SK-MEL-5 (cell line): Measurements from ENCODE around the gene HMSD. TPM values are rescaled to one million over a fixed set of nuclear protein-coding genes. Genes with fewer than 3 reads are reported as not detected.
A peak's percentile ranks its signal among the peaks of the same experiment; 100 is the strongest.
"Not testable (repeated sequence)": the region's sequence is repeated elsewhere in the genome, so short reads cannot be mapped to it uniquely, and the experiment has no call there.

Experiments
- DNase-seq: peaks from one replicate; pipeline ENCODE4 v3.0.0-alpha.2; 2016; ENCODE audit warnings: low read depth, low spot score
- in situ Hi-C: cut with HindIII; loops from 2 replicates; pipeline ENCODE4 v1.10.0; 2016; ENCODE audit warnings: low sequenced_read_pairs, high pct_unique_total_duplicates, low pct_unique_long_range_greater_than_20kb
- polyA plus RNA-seq, 2 experiments: library from polyadenylated mRNA; depleted of rRNA; stranded (reverse); fragments of >200 nt; gene quantifications; 2 replicates each; pipeline ENCODE4 v1.2.3, GENCODE V29; 2015
- total RNA-seq: library from RNA; depleted of rRNA; stranded (reverse); fragments of >200 nt; shearing (Covaris generic); gene quantifications from 2 replicates; pipeline ENCODE4 v1.2.3, GENCODE V29; 2014; rRNA removed

The HMSD gene, protein sequence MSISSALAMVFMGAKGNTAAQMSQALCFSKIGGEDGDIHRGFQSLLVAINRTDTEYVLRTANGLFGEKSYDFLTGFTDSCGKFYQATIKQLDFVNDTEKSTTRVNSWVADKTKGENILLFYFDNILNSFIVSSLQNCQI
- not detected in 2 replicates for total RNA-seq
- polyA plus RNA-seq (2015; cell fraction: cytosol; rRNA removed), result not detected in 2 replicates
- not detected in 2 replicates for polyA plus RNA-seq (2015; cell fraction: nucleus; rRNA removed)

DNA sequence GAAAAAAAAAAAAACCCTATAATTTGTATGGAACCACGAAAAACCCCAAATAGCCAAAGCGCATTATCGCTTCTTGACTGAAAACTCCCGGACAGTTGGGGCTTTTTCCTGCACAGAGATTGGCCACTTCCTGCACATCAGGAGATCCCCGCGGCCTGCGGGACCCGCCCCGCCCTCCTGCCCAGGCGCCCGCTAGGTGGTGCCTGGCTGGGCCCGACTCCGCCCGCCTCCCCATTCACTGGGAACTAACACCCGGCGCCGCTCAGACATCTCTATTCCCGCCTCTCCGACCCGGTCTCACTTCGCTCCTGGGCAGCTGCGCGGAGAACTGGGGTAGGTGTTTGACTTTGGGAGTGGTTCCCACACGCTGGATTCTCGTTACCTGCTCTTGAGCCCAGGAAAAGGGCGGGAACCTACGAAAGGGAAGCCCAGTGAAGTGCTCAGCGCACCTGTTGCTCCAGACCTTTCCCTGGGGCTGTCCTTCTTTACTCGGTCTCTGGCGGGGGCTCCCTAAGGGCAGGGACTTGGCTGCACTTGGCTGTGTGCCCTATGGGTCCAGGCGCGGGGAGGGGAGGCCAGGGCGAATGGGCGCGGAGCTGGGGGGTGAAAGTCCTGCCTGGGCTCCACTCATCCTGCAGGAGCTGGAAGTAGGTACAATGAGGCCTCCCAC is at the start of gene HMSD:
TSS of gene HMSD (plus strand) at position 234 of the 670 bp plus-strand sequence. CDS start 4,155 bp downstream, outside the sequence.
- in situ Hi-C loops, result no loop called here
- DNase-seq, result no peak

DNA sequence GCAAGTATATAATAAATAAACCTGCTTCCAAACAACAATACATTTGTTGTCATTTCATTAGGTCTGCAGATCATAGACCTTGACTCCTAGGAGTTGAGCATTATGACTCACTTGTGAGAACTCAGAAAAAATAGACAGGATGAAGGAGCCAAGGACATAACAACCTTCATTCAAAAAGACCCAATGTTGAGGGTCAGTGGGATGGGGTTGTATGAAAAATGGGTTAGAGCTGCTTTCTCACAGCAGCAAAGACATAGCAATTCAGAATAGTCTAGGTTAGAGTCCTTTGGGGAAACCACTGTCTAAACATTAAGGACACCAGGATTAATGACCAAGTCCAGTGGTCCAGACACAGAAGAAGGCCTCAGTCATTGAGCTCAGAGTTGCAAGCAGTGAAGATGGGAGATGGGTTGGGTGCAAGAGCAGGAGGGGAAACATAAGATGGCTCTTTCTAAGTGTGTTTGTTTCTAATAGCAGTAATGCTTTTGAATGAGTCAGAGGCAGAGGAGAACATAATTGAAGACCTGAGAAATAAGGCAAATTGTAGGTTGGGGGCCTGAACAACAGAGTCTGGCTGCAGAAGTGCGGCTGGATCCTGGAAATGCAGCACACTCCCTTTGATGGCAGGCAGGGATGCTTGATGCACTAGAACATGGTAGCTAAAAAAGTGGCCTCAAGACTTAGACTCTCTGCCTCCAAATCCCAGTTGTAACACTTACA is 45.1 kb upstream of the HMSD start:
- in situ Hi-C loops, result no loop called here
- no peak for DNase-seq

DNA sequence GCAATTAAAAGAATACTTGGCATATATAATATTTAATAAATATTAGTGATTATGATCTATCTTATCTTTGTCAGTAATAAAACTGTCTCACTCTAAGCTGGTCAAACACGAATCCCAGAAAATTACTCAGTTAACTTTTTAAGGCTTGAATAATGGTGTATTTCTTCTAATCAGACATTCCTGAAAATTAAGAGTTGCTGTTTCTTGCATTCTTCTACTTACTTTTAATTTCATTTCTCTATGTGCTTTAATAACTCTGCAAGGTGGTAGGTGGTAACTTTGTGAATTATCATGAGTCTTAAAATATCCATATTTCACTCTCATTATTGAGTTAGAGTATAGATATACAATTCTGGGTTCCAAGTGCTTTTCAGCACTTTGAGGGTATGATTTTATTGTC is 44.4 kb upstream of the HMSD start:
- no peak for DNase-seq
- in situ Hi-C loops, result no loop called here

DNA sequence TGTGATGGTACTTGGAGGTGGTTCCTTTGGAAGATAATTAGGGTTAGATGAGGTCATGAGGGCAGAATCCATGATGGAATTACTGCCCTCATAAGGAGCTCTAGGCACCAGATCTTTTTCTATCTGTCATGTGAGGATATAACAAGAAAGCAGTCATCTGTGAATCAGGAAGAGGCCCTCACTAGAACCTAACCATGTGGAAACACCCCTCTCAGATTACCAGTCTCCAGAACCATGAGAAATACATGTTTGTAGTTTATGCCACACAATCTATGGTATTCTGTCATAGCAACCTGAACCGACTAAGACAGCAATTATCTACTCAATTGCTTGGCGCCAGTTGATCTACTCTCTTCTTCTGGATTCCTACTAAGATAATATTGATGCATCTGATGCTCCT is 43.7 kb upstream of the HMSD start:
- in situ Hi-C loops, result no loop called here
- DNase-seq, result no peak

DNA sequence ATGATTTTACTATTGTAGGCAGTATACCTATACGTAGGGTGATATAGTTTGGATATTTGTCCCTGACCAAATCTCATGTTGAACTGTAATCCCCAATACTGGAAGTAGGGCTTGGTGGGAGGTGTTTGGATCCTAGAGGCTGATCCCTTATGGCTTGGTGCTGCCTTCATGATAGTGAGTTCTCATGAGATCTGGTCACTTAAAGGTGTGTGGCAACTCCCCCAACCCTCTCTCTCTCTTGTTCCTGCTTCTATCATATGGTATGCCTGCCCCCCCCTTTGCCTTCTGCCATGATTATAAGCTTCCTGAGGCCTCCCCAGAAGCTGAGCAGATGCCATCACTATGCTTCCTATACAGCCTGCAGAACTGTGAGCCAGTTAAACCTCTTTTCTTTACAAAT is 43.0 kb upstream of the HMSD start:
- in situ Hi-C loops, result no loop called here
- DNase-seq, result no peak

DNA sequence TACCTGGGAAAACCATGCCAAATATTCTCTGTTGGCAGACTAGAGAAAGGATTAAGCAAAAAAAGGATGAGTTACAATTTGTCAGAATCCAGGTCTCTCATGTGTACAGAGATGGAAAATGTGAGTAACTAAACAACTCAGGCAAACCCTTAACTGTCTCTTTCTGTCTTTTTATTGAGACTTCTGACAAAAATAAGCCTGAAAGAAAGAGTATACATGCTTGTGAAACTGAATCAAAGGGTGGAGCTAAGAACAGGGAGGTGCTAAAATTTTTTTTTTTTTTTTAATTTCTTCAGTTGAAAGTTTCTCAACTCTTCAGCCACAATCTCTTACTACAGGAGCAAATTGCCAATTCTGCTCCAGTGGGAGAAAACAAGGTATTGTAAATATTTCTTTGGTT is 41.4 kb upstream of the HMSD start, which contains the start of gene SERPINB10:
TSS of gene SERPINB10 (plus strand) at position 295 of the 400 bp plus-strand sequence. CDS start 7,553 bp downstream, outside the sequence.
- no peak for DNase-seq
- in situ Hi-C loops, result no loop called here

DNA sequence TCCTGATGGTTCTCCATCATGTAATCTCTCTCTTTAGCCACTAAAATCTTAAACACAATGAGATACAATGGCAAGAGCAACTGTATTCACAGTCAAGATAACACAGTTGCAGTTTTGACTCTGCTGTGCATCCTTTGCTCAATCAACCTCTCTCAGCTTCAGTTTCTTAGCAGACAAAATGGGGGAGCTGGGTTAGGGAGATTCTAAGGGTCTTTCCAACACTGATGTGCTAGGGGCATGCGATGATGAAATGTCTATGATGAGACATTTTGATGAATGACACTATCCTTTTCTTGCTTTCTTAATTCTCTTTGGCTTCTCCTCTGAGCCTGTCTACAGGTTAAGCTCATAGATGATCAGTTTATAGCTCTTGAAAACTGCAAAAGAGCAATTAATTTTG is 40.2 kb upstream of the HMSD start:
- in situ Hi-C loops, result no loop called here
- DNase-seq, result no peak

DNA sequence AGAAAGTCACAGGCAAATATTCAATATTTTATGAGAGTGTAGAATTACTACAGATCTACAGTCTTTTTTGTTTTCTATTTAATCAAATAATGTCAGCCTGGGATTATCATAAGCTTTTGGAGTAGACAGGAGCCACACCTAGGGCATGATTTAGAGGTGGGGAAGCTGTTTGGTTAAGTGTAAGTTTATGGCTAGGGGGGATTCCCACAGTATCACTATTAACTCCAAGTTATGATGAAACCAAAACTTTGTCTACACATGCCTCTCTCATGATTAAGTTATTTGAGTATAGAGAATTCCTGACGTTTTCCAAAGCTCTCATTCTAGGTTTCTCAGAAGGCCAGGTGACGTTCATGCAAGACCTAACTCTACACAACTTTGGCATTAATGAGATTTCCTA is 39.2 kb upstream of the HMSD start:
- in situ Hi-C loops, result no loop called here
- no peak for DNase-seq

DNA sequence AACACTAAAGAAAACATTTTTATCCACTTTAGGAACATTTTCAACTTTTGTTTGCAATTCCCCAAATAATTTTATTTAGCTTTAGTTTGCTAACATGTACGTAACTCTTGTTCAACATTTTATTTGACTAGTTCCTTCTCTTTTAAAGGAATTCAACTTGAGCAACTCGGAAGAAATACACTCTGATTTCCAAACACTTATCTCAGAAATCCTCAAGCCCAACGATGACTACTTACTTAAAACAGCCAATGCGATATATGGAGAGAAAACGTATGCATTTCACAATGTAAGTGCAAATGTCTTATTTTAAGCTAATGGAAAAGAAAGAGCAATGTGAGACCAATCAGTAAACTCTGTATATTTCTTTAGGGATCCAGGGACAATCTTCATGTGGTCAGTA is 31.3 kb upstream of the HMSD start:
- in situ Hi-C loops, result no loop called here
- no peak for DNase-seq

DNA sequence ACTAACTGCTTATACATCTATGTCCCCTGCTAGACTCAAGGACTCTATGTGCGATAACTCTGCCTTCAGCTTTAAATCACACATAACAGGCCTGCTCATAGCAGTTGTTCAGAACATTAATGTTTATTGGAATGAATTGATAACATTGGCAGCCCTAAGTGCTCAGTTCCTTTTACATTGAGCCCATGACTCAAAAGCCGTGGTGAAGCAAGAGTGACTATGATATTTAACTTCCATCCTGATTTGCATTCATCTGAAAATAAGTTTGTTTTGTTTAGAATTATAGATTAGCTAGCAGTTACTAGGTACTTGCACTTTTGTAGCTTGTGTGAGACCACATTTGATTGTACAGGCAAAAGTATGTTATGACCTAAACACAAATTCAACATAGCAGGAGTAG is 27.1 kb upstream of the HMSD start:
- DNase-seq, result no peak
- in situ Hi-C loops, result no loop called here

DNA sequence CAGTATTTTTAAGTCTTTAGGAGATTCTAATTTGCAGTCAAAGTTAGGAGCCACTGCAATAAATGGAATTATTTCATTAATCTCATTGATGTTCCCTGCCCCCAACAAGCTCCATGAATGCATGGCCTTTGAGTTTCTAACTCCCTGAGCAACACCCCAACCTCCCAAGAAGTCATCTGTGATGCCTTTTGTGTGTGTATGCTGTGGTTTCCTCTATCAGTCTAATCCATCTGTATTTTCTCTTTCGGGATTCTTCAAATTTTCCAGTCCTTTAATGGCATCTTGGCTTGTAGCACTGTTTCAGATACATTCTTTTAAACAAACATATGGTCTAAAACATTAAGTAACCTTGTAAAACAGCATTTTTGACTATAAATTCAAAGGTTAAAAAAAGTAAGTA is 24.6 kb upstream of the HMSD start:
- DNase-seq, result no peak
- in situ Hi-C loops, result no loop called here

DNA sequence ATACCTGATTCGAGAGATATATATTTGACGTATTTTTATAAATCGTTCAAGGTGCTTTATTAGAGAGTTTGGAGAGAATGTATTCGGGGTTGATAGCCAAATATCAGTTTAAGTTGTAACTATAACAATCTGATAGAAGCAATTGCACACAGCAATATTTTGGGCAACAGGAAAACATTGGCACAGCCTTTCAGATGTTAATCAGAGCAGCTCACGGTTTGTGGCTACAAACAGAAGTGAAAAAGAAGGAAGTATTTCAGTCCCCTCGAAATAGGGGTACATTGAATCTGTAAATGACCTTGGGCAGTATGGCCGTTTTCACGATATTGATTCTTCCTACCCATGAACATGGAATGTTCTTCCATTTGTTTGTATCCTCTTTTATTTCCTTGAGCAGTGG is 20.8 kb upstream of the HMSD start:
- no peak for DNase-seq
- in situ Hi-C loops, result no loop called here

DNA sequence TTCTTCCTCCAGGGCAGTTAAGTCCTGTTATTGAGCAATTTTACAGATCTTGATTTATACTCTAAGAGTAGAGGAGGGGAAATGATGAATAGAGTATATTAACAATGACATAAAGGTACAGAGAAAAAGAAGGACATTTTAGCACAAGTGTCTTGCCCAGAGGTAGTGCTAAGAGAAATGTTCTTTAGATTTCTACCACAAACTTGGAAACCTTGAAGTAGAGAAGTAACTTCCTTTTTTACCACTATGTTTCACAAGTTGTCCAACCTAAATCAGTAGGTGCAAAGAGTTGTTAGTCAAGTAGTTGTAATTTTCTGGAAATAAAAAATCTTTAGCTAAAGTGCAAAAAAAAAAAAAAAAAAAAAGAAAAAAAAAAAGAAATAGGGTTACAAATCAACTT is 19.7 kb upstream of the HMSD start:
- in situ Hi-C loops, DNase-seq: not testable (repeated sequence)

DNA sequence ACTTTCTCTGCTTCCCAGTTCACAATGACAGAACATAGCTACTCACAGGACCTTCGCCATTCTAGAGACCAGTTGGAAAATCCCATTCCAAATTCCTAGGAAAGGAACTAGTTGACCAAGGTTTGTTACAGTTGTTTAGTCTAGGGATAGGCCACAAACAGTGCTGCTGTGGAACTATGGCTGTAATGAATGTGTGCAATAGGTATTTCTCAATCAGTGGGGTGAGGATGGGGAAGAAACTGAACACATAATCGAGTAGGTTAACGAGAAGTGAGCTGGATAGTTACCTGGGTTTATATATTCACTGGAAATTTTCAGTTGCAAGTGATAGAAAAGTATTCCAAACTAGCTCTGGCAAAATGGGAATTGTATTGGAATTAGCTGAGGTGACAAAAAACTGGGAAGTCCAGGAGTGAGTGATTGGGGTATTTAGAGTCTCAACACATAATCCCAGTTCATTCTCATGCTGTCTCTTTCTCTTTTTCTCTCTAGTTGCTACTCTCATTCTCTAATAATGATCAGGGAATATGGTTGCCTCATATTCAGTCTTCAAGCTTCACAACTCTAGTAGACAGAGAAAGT is 18.2 kb upstream of the HMSD start:
- DNase-seq, result no peak
- in situ Hi-C loops, result no loop called here

DNA sequence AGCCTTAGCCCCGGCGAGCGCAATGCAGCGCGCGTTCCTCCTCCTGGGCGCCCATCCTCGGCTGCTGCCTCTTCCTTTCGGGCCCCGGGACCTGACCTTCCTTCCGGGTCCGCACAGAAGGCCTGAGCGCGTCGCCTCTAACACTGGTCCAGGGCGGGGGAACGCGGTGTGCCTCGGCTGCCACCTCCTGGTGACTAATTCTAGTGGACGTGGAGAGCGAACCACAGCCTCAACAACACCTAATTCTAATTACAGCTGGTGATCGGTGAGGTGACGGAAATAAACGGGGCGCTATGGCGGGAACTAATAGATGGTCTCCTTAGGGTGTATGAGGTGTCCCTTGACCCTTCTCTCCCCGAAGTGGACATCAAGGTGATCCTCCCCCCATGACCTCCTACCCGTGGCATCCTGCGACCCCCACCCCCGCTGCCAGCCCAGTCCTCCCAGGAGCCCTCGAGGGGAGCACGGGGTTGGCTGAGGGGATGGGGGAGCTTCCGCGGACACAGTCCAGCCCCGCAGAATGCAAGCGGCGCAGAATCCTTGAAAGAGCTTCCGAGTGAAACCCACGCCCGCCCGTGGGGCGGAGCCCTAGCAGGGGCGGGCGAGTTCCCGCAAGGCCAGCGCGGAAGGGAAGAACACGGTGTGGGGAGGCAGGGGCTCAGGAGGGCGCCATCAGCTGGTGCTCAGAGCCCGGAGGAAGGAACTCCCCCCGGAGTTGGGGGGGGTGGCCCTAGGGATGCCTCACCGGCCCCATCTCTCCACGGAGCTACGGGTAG is 12.8 kb upstream of the HMSD start:
- in situ Hi-C loops, result no loop called here
- DNase-seq, result peak; percentile 77

DNA sequence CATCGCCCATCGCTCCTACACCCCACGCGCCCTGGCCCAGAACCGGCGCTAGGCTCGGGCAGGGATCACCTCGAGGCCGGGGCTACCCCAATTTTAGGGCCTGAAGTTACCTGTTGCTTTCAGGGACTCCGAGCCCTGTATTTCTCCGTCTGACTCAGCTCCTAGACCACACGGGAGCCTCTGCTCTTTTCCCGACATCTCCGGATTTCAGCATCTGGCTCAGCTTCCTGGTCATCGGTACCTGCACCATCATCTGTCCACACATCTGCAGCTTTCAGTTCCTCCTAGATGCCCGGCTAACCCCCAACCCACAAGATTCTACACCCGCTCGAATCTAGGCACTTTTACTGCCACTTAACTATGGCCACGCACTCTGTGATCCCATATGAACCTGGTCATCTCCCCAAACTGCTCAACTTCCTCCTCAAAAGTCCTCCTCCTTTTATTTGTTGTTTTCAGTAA is 12.1 kb upstream of the HMSD start:
- in situ Hi-C loops, result no loop called here
- DNase-seq, result no peak

DNA sequence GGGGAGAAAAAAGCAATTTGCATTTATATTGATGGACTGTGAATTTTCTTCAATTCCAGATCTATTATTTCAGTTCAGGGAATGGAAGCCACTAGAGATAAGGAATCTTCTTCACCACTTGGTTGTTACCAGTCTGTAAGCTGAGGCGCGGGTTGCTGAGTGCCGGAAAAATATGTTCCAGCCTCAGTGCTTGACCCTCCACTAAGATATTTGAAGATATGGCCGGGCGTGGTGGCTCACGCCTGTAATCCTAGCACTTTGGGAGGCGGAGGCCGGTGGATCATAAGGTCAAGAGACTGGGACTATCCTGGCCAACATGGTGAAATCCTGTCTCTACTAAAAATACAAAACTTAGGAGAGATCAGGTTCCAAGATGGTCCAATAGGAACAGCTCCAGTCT is 9.1 kb upstream of the HMSD start:
- no peak for DNase-seq
- in situ Hi-C loops, result no loop called here
